ENCODE data around the gene ZNF354B.
"Not testable (repeated sequence)": the region's sequence is repeated elsewhere in the genome, so short reads cannot be mapped to it uniquely, and the experiment has no call there.

Gene ZNF354B

DNA sequence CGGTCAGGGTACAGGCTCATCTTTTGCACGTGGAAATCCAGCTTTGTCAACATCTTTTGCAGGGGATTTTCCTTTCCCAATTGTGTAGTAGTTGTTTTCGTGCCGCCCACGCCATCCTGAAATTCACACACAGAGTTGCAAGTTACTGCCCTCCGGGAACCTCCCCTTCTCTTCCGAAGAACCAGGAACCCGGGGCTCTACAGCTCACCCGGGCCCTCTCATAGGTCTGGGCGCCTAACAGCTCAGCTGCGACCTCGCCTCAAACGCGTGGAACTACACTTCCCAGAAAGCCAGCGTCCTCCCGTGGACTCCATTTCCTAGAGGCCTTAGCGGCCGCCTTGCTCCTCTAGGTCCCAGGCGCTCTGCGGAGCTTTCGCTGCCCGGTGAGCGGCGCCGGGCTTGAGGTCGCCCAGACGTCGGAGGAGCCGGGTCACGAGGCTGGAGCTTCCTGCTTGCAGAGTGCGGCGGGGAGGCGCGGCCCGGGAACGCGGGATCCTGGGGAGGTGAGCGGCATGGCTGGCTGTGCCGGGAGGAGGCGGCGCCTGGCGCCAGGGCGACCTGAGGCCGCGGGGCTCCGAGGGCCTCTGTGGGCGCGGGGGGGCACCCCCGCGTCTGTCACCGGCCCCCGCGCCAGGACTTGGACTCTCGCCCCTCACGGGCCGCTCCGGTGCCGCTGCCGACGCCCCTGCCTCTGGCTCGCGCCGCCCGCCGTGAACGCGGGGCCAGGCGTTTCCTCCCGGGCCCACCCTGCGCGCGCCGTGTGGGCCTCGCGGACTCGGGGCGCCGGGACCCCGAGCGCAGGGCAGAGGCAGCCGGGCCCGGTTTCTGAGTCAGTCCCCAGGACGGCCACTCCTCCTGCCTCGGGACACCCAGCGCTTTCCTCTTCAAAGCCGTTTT is at the start of gene ZNF354B:
TSS of gene ZNF354B (plus strand) at position 329 of the 897 bp plus-strand sequence. CDS start 1,095 bp downstream, outside the sequence.
- peak; percentile 77 to 88 for DNase-seq

DNA sequence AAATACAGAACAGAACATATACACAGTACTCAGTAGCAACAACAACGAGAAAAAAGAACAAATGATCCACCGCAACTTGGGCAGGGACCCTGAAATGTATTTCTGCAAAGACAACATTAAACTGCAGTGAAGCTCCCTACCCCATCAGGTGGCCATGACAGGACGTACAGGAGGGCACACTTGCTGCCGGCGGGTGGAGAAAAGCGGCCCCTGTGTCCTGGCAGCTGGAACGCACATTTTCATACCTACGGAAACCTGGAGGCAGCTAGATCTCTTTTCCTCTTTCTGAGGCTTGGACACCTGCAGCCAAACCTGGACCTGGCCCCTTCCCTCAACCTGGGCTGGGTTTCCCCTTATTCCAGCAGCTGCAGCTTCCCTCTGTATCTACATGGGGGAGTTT is 42.2 kb upstream of the ZNF354B start:
- DNase-seq, result no peak

DNA sequence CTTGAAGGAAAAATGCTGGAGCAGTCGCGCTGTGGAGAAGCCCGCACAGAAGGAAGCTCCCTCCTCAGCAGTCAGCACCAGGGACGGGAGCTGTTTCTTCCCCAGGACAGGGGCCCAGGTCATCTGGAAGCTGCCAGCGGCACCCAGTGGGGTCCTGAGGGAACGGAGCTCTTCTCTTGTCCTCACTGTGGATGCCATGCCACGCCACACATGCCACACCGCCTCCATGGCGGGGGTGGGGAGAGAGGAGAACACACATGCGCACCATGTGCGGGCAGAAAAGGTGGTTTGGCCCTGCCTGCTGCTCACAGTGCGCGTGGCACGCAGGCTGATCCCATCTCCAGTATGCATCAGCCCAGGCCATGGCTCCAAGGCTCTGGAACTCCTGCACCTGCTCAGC is 41.7 kb upstream of the ZNF354B start:
- DNase-seq, result no peak

DNA sequence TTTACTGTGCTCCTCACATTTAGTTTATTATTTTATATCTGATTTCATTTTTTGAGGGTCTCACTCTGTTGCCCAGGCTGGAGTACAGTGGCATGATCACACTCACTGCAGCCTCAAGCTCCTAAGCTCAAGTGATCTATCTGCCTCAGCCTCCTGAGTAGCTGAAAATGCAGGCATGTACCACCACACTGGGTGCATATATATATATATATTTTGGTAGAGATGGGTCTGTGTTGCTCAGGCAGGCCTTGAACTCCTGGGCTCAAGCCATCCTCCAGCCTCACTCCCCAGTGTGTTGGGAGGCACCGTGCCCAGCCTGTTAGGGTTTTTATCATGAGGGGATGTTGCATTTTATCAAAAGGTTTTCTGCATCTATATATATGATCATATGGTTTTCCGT is 39.8 kb upstream of the ZNF354B start:
- DNase-seq, result no peak

DNA sequence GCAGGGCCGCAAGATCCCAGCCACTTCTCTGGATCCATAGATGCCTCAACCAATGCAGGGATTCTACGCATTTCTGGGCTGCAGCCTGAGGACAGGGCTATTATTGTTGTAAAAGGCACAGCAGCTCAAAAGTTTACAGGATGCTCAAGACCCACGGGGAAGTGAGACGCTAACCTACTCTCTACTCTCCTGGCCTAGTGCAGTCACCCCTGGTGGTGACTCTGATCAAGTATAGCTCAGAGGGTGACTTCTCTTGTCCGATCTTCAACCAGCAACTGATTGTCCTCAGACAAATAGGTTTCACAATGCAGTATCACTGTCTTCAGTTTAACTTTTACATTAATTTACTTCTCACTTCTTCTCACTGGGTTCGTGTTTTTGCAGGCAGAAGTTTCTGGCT is 34.3 kb upstream of the ZNF354B start:
- no peak for DNase-seq

DNA sequence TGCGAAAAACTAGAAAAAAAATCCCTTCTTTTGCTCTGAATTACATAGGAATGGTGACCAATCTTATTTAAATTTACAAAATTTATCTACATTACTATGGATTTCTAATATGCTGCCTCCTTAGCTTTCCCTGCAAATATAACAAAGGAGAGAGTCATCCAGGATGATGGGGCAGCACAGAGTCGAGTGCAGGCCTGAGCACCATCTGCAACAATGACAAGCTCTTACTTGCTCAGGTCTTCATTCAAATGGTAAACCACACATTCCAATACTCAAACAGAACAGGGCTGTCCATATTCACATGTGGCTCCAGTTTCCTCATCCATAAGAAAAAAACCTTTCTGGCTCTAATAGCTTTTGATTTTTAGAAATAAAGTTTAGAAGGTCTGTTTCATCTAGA is 33.5 kb upstream of the ZNF354B start:
- DNase-seq, result no peak

DNA sequence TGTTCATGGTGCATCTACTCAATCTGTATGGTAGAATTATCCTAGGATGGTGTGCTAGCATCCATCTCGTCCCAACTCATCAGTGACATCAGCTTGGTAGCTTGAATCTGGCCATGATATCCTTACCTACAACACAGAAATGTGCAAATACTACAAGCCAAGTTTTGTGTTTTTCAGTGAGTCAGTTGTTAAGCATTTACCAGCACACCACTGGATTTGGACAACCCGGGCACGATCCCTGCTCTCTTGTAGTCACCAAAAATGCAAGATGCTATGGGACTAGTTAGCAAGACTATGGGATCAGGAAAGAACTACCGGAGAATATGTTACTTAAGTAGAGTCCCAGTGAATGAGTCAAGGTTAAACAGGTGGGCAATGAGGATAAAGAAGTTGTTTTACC is 32.1 kb upstream of the ZNF354B start:
- no peak for DNase-seq

DNA sequence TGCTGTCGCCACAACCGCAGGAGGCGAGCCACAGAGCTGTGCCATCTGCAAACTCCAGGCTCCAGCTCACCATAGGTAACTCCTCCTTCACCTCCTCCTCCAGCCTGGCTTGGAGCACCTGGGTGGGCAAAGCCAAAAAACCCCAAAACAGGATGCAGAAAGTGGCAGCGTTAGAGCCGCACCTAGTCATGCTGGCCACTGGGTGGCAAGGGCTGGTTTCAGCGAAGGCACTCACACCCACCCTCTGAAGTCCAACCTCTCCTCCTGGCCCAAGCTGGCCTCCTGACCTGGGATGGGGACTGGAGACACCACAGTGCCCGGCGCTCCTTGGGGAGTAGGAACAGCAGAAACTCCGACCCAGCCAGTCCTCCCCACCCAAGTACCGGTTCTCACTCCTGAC is 28.7 kb upstream of the ZNF354B start:
- DNase-seq, result no peak

DNA sequence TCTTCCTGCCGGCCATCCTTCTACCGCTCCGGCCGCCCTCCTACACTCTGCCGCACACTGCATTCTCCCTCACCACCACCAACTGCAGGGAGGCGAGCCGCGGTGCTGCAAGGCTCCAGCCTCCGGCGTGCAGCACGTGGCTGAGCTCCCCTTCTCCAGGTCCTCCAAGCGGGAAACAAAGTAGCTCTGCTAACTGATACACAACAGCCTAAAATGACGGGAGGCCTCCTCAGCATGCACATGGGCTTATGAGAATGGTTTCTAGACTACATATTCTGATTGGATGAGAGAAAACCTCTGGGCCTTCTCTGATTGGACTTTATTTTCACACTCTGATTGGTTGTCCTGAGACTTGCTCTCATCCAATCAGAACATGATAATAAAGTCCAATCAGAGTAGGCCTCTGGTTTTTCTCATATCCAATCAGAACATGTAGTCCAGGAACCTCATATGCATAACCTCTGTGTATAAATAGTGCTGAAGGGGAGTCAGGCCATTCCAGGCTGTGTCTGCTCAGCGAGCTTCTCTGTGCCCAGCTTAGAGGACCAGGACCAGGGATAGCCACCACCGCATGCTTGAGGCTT is 27.0 kb upstream of the ZNF354B start:
- DNase-seq, result no peak

DNA sequence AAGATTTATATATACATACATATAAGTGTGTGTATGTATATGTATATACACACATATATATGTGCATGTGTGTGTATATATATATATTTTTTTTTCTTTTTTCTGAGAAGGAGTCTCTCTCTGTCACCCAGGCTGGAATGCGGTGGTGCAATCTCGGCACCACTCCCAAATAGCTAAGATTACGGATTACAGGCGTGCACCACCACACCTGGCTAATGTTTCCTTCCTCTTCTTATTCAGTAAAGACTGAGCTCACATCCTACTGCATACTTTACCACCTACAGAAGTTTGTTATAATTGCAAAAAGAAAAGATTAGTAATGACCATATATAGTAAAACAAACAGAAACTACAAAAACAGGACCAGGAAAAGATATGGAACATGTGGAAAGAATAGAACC is 23.1 kb upstream of the ZNF354B start:
- DNase-seq, result no peak

DNA sequence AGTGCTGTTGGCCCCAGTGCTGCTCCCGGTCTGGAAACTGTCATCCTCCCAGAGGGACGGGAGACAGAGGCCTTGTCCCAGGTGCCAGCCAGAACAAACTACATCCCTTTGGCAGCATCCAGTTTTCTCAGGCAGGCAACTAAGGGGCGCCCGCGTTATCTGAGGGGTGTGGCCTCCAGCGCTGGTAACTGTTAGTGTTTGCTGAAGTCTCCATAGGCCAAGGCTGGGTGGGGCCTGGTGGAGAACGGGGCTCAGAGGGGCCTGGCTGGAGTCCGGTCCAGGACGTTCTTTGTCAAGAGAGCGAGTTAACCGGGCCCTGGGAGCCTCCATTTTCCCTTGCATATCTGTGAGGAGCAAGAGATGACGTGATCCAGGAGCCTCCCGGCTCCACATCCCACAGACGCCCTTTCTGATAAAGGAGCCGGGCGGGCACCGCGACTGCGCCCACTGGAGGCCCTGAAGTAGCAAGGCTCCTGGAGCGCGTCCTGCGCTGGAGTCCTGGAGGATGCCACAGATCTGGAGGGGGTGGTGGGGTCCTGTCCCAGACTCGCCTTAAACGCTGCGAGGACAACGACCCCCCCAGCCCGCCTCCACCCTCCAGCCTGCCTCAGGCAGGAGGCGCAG is 20.9 kb upstream of the ZNF354B start:
- DNase-seq, result peak in 1 of 2 experiments; percentile 10

DNA sequence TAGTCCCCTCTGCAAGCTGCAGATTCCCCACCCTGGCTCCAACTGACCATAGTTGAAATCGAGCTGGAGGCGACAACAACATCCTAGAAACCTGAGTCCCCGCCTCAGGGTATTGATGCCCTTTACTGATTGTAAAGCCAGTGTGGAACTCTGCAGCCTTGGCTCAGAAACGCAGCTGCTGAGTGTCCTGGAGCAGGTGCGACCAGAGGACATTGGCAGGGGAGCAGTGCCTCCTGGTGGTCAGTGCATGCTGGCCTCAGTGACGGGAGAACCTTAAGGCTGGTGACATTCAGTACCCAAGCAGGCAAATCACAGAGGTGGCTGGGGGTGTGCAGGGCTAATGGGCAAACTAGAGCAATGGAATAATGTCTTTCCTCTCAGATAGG is 20.4 kb upstream of the ZNF354B start:
- peak in 1 of 2 experiments; percentile 61 for DNase-seq

DNA sequence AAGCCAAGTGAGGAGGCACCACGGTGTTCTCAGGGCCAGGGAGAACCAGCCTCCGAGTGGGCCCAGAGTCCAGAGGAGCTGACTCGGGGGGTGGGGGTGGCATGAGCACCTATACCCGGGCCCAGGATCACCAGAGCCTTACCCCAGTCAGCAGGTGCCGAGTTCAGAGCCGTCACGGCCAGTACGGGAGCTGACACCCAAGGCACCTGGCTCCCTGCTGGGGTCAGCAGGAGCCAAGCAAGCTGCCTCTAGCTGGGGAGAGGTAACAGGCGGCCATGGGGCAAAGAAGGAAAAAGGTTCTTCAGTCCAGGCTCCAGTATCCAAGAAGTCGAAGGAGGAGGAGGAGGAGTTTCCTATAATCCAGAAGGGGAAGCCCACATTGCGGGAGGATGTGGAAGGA is 19.4 kb upstream of the ZNF354B start:
- DNase-seq, result not testable (repeated sequence)

DNA sequence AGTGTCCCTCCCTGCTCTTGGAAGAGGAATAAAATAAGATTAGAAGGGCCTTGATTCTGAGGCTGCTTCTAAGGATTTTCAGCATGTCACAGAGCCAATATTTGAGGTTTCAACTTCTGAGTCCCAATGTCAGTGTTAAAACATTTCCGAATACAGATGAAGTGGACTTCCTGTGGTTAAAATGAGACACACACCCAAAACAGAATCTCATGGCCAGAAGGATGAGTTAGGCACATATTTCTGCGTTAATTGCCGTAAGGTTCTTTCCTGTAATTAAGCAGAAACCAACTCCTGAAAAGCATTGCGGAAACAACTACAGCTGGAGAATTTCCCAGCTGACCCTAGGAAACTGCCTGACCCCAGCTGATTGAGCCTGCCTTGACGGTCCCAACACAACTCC is 10.4 kb upstream of the ZNF354B start:
- DNase-seq, result no peak

DNA sequence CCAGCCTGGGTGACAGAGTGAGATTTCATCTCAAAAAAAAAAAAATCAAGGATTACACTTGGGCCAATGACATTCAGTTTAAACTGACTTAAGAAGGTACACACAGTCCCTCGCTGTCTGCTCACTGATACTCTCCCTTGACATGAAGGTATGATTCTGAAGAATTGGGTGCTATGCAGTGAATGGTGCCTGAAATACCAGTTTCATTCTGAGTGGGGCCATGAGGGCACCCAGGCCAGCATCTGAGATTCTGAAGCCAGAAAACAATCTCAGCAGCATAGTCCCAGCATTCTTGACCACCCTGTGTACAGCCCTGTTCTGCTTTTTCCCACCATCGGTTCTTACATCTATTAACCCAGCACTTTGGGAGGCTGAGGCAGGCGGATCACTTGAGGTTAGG is 7.8 kb upstream of the ZNF354B start:
- DNase-seq, result no peak

DNA sequence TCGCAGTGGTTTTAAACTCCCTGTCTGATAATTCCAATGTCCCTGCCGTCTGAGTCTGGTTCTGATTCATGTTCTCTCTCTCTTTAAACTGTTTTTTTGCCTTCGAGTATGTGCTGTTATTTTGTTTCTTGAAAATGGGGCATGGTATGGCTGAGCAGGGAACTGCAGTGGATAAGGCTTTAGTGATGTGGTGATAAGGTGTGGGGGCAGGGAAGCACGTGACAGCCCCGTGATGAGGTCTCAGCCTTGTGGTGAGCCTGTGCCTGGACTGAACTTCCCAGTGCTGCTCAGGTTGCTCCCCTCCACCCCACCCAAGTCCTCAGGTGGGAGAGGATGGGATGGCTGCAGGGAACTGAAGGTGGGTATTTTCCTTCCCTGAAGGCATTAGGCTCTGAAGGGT is 5.5 kb upstream of the ZNF354B start:
- DNase-seq, result no peak

DNA sequence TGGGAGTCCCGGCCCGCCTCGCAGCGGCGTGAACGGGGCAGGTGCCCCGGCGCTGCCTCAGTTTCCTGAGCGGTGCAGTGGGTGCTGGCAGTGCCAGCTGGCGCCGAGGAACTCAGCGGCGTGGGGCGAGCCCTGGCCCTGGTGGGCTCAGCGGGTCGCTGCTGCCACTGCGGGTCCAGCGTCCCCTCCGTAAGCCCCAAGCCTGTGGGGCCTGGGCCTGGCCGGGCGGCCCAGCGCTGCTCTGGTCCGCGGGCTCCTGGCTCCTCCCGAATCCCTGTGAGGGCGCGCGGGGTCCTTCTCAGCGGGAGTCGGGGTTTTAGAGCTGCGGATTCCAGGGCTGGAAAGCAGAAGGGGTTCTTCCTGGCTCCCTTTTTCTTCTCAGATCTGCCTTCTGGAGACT is 862 bp downstream of the ZNF354B start:
- DNase-seq, result not testable (repeated sequence)

DNA sequence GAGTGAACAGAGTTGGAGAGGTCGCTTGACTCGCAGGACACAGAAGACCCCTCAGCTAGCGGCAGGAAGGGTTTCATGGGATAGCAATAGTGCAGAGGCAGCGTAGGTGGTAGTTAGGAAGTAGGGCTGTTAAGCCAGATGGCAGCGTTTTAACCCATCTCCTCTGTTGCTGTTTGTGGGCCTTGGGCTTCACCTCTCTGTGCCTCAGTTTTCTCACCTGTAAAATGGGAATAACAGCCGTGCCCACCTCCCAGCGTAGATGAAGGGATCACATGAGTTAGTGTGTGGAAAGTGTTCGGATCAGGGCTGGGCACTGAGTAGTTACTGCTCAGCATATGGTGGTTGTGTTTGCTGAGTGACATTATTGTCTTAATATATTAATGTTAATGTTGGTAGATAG is 1.9 kb downstream of the ZNF354B start:
- no peak for DNase-seq

DNA sequence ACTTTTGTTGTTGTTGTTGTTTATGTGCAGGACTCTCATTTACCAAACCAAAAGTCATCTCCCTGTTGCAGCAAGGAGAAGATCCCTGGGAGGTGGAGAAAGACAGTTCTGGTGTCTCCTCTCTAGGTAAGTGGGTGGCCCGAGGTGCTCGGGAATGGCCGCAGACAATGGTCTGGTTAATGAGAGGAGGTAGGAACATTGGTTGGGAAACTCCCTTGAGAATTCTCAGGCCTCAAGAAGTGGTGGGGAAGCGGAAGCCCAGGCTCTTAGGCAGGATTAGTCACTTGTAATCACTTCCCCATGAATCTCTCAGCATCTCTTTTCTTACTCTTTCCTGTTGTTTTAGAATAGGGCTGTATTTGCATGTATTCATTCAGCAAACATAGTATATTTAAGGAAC is 7.2 kb downstream of the ZNF354B start:
- no peak for DNase-seq

DNA sequence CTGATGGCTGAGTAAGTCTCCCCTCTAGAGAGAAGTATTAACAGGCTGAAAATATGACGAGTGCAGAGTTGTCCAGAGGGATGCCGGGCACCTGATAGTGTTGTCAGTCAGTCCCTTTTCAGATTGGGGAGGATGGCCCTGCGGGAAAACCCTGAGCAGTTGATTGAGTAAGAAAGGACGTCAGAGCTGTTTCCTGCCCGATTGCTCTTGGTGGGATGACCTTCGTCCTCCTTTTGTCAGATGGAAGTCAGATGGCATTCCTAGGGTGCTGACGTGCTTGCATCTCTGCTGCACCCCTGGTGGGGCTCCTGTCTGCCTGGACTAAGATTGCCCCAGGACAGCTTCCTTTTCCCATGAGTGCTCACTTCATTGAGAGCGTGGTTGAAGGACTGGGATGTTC is 9.8 kb downstream of the ZNF354B start:
- no peak for DNase-seq

DNA sequence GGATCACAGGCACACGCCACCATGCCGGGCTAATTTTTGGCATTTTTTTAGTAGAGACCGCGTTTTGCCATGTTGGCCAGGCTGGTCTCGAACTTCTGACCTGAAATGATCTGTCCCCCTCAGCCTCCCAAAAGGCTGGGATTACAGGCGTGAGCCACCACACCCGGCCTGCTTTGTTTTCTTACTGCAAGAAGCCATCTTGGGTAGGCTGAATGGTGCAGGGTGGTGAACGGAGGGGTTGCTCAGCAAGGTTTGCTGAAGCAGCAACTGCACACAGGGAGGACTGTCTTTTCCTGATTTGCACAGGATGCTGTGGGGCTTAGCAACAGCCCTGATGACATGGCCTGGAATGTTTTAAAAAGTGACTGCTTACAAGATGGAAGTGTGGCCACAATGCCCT is 10.7 kb downstream of the ZNF354B start:
- DNase-seq, result no peak

DNA sequence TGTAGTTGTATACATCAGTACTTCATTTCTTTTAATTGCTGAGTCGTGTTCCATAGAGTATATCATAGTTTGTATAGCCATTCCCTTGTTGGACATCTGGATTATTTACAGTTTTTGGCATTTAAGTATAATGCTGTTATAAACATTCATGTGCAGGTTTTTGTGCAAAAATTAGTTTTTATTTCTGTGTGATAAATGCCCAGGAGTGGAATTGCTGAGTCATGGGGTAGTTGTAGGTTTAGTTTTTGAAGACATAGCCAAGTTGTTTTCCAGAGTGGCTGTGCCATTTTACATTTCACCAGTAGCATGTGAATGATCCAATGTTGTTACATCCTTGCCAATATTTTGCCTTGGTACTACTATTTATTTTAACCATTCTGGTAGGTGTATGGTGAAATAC is 12.5 kb downstream of the ZNF354B start:
- DNase-seq, result no peak

DNA sequence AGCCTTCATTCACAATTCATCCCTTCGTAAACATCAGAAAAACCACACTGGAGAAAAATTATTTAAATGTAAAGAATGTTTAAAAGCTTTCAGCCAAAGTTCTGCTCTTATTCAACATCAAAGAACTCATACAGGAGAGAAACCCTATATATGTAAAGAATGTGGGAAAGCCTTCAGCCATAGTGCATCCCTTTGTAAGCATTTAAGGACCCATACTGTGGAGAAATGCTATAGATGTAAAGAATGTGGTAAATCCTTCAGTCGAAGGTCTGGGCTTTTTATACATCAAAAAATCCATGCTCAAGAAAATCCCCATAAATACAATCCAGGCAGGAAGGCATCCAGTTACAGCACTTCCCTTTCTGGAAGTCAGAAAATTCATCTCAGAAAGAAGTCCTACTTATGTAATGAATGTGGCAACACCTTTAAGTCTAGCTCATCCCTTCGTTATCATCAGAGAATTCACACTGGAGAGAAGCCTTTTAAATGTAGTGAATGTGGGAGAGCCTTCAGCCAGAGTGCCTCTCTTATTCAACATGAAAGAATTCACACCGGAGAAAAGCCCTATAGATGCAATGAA is 23.5 kb downstream of the ZNF354B start:
- not testable (repeated sequence) for DNase-seq
